Measurements from ENCODE around the gene SLC4A4.

GRCh38 chr4:71440612-71441011 is 101.8 kb downstream of the SLC4A4 start:
- TF ChIP-seq, protein P1, sequence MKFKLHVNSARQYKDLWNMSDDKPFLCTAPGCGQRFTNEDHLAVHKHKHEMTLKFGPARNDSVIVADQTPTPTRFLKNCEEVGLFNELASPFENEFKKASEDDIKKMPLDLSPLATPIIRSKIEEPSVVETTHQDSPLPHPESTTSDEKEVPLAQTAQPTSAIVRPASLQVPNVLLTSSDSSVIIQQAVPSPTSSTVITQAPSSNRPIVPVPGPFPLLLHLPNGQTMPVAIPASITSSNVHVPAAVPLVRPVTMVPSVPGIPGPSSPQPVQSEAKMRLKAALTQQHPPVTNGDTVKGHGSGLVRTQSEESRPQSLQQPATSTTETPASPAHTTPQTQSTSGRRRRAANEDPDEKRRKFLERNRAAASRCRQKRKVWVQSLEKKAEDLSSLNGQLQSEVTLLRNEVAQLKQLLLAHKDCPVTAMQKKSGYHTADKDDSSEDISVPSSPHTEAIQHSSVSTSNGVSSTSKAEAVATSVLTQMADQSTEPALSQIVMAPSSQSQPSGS (tag by site-specific recombination; IDR thresholded peaks at IDR 0.05; ENCODE audit: low read depth): no peak
- TF ChIP-seq ZNF426 (tag by site-specific recombination; IDR thresholded peaks at IDR 0.05) (no peak), ZBTB21 (tag by site-specific recombination; IDR thresholded peaks at IDR 0.05) (no peak), ZNF530 (tag by site-specific recombination; IDR thresholded peaks at IDR 0.05; ENCODE audit: low read depth) (no peak), ZNF24 (tag by site-specific recombination; IDR thresholded peaks at IDR 0.05) (no peak), CTCF (tag by site-specific recombination; IDR thresholded peaks at IDR 0.05) (no peak), TRIM28 (IDR thresholded peaks at IDR 0.05; ENCODE audit: borderline replicate concordance, low read length) (no peak), REST (tag by site-specific recombination; IDR thresholded peaks at IDR 0.05) (no peak), MZF1 (tag by site-specific recombination; IDR thresholded peaks at IDR 0.05; ENCODE audit: borderline replicate concordance) (no peak), ZNF830 (tag by site-specific recombination; IDR thresholded peaks at IDR 0.05; ENCODE audit: low read depth) (no peak), ZBTB7A (tag by site-specific recombination; IDR thresholded peaks at IDR 0.05; ENCODE audit: low read depth) (no peak), ZNF391 (tag by site-specific recombination; IDR thresholded peaks at IDR 0.05; ENCODE audit: borderline replicate concordance, low read depth) (no peak)

All from HEK293 (cell line).